NCI-H226 (cell line): Measurements from ENCODE around the gene C10orf143.
"Not testable (repeated sequence)": the region's sequence is repeated elsewhere in the genome, so short reads cannot be mapped to it uniquely, and the experiment has no call there.

Source experiments
- DNase-seq: peaks from one replicate; pipeline ENCODE4 v3.0.0-alpha.2; 2015

The C10orf143 gene

GRCh38 chr10:130110246-130111112 lies at the start of gene C10orf143:
C10orf143 (minus strand) TSS chr10:130110830; CDS start chr10:130110772, 58 bp downstream.
- DNase-seq, result peak; percentile 86

- no peak for DNase-seq
Observed at GRCh38 chr10:130159192-130159794, 48.7 kb upstream of the C10orf143 start.

DNA sequence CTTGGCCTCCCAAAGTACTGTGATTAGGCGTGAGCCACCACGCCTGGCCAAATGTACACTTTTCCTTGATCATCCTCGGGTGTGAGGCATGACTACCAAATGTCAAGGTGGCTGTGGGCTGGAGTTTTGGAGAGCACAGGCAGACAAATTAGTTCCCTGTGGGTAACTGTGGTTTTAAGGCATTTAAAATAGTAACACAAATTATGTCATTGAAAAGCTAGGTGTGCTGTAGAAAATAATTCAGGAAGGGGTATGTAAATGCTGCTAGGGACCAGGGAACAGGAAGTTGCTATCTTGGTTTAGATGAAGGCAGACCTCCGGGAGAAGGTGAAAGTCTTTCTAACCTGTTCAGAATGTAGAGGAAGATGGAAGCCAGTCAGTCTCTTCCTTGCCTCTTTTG lies 35.4 kb upstream of the C10orf143 start:
- no peak for DNase-seq

- DNase-seq, result no peak
Observed at GRCh38 chr10:130141878-130142277, 31.2 kb upstream of the C10orf143 start.

DNA sequence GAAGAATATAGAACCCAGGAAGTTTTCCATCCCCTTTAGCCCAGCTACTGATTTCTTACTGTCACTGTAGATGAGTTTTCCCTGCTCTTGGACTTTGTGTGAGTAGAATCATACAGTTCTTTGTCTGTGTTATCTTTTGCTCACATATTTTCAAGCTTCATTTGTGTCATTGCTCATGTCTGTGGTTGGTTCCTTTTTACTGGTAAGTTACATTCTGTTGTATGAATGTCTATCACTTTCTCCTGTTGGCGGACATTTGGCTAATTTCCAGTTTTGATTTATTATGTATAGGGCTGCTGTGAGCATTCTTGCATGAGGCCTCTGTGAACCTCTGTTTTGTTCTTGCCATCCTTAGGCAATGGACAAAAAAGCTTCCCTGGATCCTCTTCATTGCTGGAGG lies 30.8 kb upstream of the C10orf143 start:
- DNase-seq, result no peak

- DNase-seq, result no peak
Observed at GRCh38 chr10:130141038-130141437, 30.4 kb upstream of the C10orf143 start.

DNA sequence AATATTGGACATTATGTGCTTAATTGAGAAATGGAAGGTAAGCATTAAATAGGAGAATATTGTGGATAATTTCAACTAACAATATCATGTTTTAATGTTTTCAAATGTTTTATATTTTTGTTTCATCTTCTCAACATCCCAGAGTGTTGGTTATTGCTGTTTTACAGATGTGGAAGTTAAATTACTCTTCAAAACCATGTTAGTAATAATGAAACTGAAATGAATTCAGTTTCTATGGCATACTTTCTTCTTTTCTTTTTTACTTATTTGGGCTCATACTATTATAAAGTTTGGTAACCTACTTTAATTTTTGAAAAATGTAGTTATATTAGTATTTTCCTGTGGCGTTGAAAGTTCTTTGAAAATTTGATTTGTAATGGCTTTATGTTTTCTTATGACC lies 29.8 kb upstream of the C10orf143 start:
- DNase-seq, result no peak

- no peak for DNase-seq
Observed at GRCh38 chr10:130138479-130138866, 27.8 kb upstream of the C10orf143 start.

- no peak for DNase-seq
Observed at GRCh38 chr10:130137659-130138478, 27.2 kb upstream of the C10orf143 start.

DNA sequence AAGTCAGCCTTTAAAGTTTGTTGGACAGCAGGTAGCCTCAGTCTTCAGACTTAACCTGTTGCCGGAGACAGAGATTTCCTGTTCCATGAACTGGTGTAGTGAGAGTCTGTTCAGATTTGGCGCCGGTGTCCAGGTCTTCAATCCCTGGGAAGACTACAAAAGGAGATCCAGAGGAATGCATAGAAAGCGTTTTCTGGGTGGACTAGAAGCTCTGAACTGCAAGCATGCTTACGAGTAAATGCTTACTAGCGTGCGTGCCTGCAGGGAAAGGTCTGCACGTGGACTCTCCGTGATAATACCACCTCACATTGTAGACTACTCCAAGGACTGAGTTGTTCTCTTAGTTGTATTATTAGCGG lies 26.4 kb upstream of the C10orf143 start:
- DNase-seq, result no peak

GRCh38 chr10:130136226-130137089 lies 25.8 kb upstream of the C10orf143 start, which contains the start of gene GLRX3:
GLRX3 (plus strand) TSS chr10:130136391; CDS start chr10:130136421, 30 bp downstream.
- peak; percentile 63 for DNase-seq

GRCh38 chr10:130135676-130136225 lies 25.1 kb upstream of the C10orf143 start:
- DNase-seq, result no peak

DNA sequence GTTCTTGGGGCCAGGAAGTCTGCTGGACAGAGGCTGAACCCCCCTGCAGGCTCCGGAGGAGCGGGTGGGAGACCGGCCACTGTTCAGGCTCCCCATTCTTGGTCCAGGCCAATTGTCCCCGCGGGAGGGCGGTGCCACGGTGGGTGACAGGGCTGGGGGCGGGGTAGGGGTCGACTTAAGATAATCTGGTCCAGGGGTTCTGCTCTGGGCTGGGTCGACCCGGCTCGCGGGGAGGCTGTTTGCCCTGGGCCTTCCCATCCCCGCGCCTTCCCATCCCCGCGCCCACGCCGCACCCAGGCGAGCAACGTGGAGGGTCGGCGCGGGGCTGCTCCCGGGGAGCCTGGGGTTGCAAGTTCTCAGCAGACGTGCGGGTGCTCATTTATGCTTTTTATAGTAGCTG lies 18.3 kb upstream of the C10orf143 start:
- no peak for DNase-seq

- DNase-seq, result no peak
Observed at GRCh38 chr10:130128062-130128781, 17.6 kb upstream of the C10orf143 start.

- peak; percentile 27 for DNase-seq
Observed at GRCh38 chr10:130127364-130128061, 16.9 kb upstream of the C10orf143 start.

GRCh38 chr10:130121486-130122079 lies 11.0 kb upstream of the C10orf143 start:
- no peak for DNase-seq

DNA sequence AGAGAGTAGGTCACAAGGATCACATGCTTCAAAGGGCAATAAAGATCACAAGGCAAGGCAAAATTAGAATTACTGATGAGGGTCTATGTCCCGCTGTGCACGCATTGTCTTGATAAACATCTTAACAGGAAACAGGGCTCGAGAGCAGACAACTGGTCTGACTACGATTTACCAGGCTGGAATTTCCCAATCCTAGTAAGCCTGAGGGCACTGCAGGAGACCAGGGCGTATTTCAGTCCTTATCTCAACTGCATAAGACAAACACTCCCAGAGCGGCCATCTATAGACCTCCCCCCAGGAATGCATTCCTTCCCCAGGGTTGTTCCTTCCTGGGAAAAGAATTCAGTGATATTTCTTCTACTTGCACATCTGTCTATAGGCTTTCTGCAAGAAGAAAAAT lies 6.9 kb upstream of the C10orf143 start:
- not testable (repeated sequence) for DNase-seq

- not testable (repeated sequence) for DNase-seq
Observed at GRCh38 chr10:130116942-130117341, 6.3 kb upstream of the C10orf143 start.

- no peak for DNase-seq
Observed at GRCh38 chr10:130112821-130113220, 2.2 kb upstream of the C10orf143 start.

DNA sequence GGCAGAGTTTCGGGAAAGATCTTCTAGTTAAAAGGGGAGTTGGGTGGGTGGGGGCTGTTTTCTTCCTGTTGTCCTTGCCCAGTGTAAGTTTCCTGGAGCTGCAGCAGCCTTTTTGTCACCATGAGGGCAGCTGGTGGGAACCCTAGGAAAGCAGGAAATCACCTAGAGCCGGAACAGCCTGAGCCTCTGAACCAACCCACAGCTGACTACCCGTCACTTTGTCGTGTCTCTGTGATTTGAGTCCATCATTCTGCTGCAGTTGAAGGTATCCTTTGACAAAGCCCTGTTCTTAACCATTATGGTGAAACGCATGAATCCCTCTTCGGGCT lies 1.2 kb upstream of the C10orf143 start:
- DNase-seq, result no peak
